GM23248 (cell line): ENCODE measurements around the gene MMEL1.
"Not testable (repeated sequence)": the region's sequence is repeated elsewhere in the genome, so short reads cannot be mapped to it uniquely, and the experiment has no call there.

Source experiments
- EZH2 ChIP-seq: fragments of 200-600 bp; sonication (generic); IDR thresholded peaks from 2 replicates; pipeline ENCODE4 v1.6.1; 2018; ENCODE audit warnings: antibody characterized with exemption, mild to moderate bottlenecking; ENCODE audit not compliant: insufficient read depth, poor library complexity, severe bottlenecking
- EZH2phosphoT487 ChIP-seq: fragments of 200-600 bp; sonication (generic); IDR thresholded peaks from 2 replicates; pipeline ENCODE4 v1.6.1; 2018; ENCODE audit warnings: antibody characterized with exemption, moderate library complexity, mild to moderate bottlenecking, low read depth; ENCODE audit not compliant: insufficient read depth

DNA sequence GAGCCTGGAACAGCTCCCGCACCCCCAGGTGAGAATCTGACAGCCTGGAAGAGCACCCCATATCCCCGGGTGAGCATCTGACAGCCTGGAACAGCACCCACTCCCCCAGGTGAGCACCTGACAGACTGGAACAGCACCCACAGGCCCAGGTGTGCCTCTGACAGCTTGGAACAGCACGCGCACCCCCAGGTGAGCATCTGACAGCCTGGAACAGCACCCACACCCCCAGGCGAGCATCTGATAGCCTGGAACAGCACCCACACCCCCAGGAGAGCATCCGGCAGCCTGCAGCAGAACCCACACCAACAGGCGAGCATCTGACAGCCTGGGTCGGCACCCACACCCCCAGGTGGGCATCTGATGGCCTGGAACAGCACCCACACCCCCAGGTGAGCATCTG is 27.0 kb upstream of the MMEL1 start:
- TF ChIP-seq EZH2phosphoT487, EZH2: not testable (repeated sequence)
